HepG2 (cell line): Measurements from ENCODE around the gene HS2ST1. TPM values are rescaled to one million over a fixed set of nuclear protein-coding genes. Genes with fewer than 3 reads are reported as not detected.

ENCODE experiments used
- ATAC-seq: fragments of 200-7000 bp; cut with Tn5 transposase; 3 replicates; pipeline ENCODE4 v1.9.1; 2020; ENCODE audit warnings: mild to moderate bottlenecking, moderate library complexity
- BruUV-seq: library from RNA; stranded (reverse); fragments of 400-500 nt; replicated peaks from 2 replicates; lab custom pipeline; 2021; lab: Mats Ljungman, UMichigan
- CTCF ChIA-PET: fragments of 300-600 bp; formaldehyde crosslinking; extraction: SDS; loops from one replicate; lab custom pipeline; 2021; ENCODE audit warnings: low total read pairs, inconsistent platforms, low intra/inter-chr PET ratio; lab: Yijun Ruan, JAX
- POLR2A ChIA-PET: fragments of 350-600 bp; sonication (Branson Sonifier 250); formaldehyde crosslinking; loops from one replicate; lab custom pipeline; 2020; ENCODE audit warnings: antibody characterized with exemption, inconsistent platforms; lab: Yijun Ruan, JAX
- DNase-seq: peaks from one replicate; pipeline ENCODE4 v3.0.0-alpha.2; 2015; ENCODE audit warnings: low spot score
- FAIRE-seq: peaks from 3 replicates; lab custom pipeline; 2011; peaks lifted over from hg19 to GRCh38; lab: Jason Lieb, UNC
- H2AFZ ChIP-seq: one replicate; pipeline ENCODE4 v1.6.1; 2011; ENCODE audit warnings: low read length, inconsistent platforms
- H3K27ac ChIP-seq: fragments of 300-600 bp; 3 replicates; pipeline ENCODE4 v1.8.0; 2011; ENCODE audit warnings: mixed run types, mild to moderate bottlenecking, mixed read lengths, low read length, inconsistent platforms; ENCODE audit not compliant: insufficient read depth; ENCODE audit errors: extremely low read length
- H3K27me3 ChIP-seq, 2 experiments: fragments of 200-600 bp in 1 of 2; 2 replicates in 1 of 2; 3 replicates in 1 of 2; pipeline versions ENCODE4 v1.6.0 to v1.8.0; 2011; ENCODE audit warnings: low read length in 2 of 2, mild to moderate bottlenecking in 2 of 2, moderate library complexity in 2 of 2, inconsistent platforms in 1 of 2; ENCODE audit not compliant: insufficient read depth in 2 of 2, control insufficient read depth in 1 of 2
- H3K36me3 ChIP-seq, 2 experiments: fragments of 200-600 bp in 1 of 2; replicated peaks in 1 of 2; 2 replicates in 1 of 2; 3 replicates in 1 of 2; pipeline versions ENCODE4 v1.5.1 to v1.8.0; 2011; ENCODE audit warnings: low read length in 2 of 2, inconsistent platforms in 1 of 2; ENCODE audit not compliant: insufficient read depth in 2 of 2, control insufficient read depth in 1 of 2
- H3K4me1 ChIP-seq: 2 replicates; pipeline ENCODE4 v1.5.1; 2012; ENCODE audit warnings: low read length, inconsistent platforms; ENCODE audit not compliant: insufficient read depth
- H3K4me2 ChIP-seq: 2 replicates; pipeline ENCODE4 v1.6.0; 2011; ENCODE audit warnings: low read depth, low read length, inconsistent platforms
- H3K4me3 ChIP-seq, 3 experiments: fragments of 200-600 bp in 1 of 3; sonication (generic), shearing (Covaris generic) in 1 of 3; replicated peaks in 1 of 3; 2 replicates each; pipeline ENCODE4 v1.5.1; 2011 to 2016; ENCODE audit warnings: low read length in 3 of 3, inconsistent platforms in 2 of 3, low read depth in 2 of 3, mild to moderate bottlenecking in 2 of 3, control low read depth in 1 of 3, mixed read lengths in 1 of 3; ENCODE audit not compliant: insufficient read depth in 1 of 3
- H3K79me2 ChIP-seq: one replicate; pipeline ENCODE4 v1.6.1; 2011; ENCODE audit warnings: low read length, inconsistent platforms; ENCODE audit not compliant: insufficient read depth
- H3K9ac ChIP-seq: 2 replicates; pipeline ENCODE4 v1.6.0; 2011; ENCODE audit warnings: mild to moderate bottlenecking, low read depth, low read length, inconsistent platforms; ENCODE audit not compliant: insufficient read depth
- H3K9me3 ChIP-seq: 2 replicates; pipeline ENCODE4 v1.5.1; 2012; ENCODE audit warnings: mild to moderate bottlenecking, low read length
- H4K20me1 ChIP-seq: 2 replicates; pipeline ENCODE4 v1.6.0; 2011; ENCODE audit warnings: inconsistent platforms, mild to moderate bottlenecking, low read length, moderate library complexity; ENCODE audit not compliant: insufficient read depth
- EEA1 ChIP-seq: sonication (generic); formaldehyde crosslinking; IDR thresholded peaks from 2 replicates; pipeline ENCODE4 v1.5.1; 2020; ENCODE audit warnings: mild to moderate bottlenecking, missing genetic modification reagents, borderline replicate concordance
- EP300 ChIP-seq, 3 experiments: sonication (generic) in 1 of 3; formaldehyde crosslinking in 1 of 3; IDR thresholded peaks; 2 replicates each; pipeline versions ENCODE4 v1.5.1 to v1.6.1; 2011 to 2020; ENCODE audit warnings: low read depth in 2 of 3, low read length in 2 of 3, borderline replicate concordance in 1 of 3, improper control_type of control experiment in 1 of 3, mild to moderate bottlenecking in 1 of 3, missing genetic modification reagents in 1 of 3, moderate library complexity in 1 of 3
- FOSL1 ChIP-seq: sonication (generic); formaldehyde crosslinking; IDR thresholded peaks from 2 replicates; pipeline ENCODE4 v1.9.0; 2021; ENCODE audit warnings: missing genetic modification reagents, borderline replicate concordance
- FOSL2 ChIP-seq: sonication (generic); formaldehyde crosslinking; IDR thresholded peaks from 2 replicates; pipeline ENCODE4 v1.4.0; 2020; ENCODE audit warnings: missing genetic modification reagents
- FOXP1 ChIP-seq, 2 experiments: fragments of 450-650 bp in 1 of 2; IDR thresholded peaks; 2 replicates each; pipeline ENCODE4 v1.6.1; 2017 to 2018; ENCODE audit warnings: antibody characterized with exemption in 1 of 2
- JUNB ChIP-seq: sonication (generic); formaldehyde crosslinking; IDR thresholded peaks from 2 replicates; pipeline ENCODE4 v1.8.0; 2022; ENCODE audit warnings: missing genetic modification reagents, mild to moderate bottlenecking, borderline replicate concordance
- KDM5B ChIP-seq: sonication (generic); formaldehyde crosslinking; IDR thresholded peaks from 2 replicates; pipeline ENCODE4 v1.4.0; 2020; ENCODE audit warnings: missing genetic modification reagents, mild to moderate bottlenecking, borderline replicate concordance
- MAFK ChIP-seq, 2 experiments: IDR thresholded peaks in 1 of 2; conservative IDR thresholded peaks in 1 of 2; 2 replicates each; pipeline ENCODE4 v1.6.1; 2011; ENCODE audit warnings: improper control_type of control experiment in 2 of 2, low read length in 2 of 2
- NCOA2 ChIP-seq: sonication (generic); formaldehyde crosslinking; IDR thresholded peaks from 2 replicates; pipeline ENCODE4 v1.8.0; 2022; ENCODE audit warnings: inconsistent platforms
- NFE2 ChIP-seq: sonication (generic); formaldehyde crosslinking; IDR thresholded peaks from 2 replicates; pipeline ENCODE4 v1.4.0; 2020; ENCODE audit warnings: missing genetic modification reagents
- SP2 ChIP-seq: sonication (generic); formaldehyde crosslinking; IDR thresholded peaks from 2 replicates; pipeline ENCODE4 v1.5.1; 2020; ENCODE audit warnings: mild to moderate bottlenecking, missing genetic modification reagents
- SP5 ChIP-seq: IDR thresholded peaks from 2 replicates; pipeline ENCODE4 v1.6.1; 2016; ENCODE audit warnings: low read depth, borderline replicate concordance
- ZC3H13 ChIP-seq: sonication (generic); formaldehyde crosslinking; IDR thresholded peaks from 2 replicates; pipeline ENCODE4 v1.8.1; 2023; ENCODE audit warnings: mild to moderate bottlenecking, missing genetic modification reagents, moderate library complexity
- WGBS: methylation state at CpG from one replicate; pipeline ENCODE4 v1.1.6; 2017; ENCODE audit warnings: low lambda C conversion rate; 5-methylcytosine and 5-hydroxymethylcytosine counted together
- in situ Hi-C: cut with HindIII; loops from 2 replicates; pipeline ENCODE4 v1.10.0; 2017; ENCODE audit warnings: low pct_unique_long_range_greater_than_20kb; ENCODE audit not compliant: extremely low pct_ligation_motif_present
- intact Hi-C: fragments of 100-400 bp; cut with micrococcal nuclease; formaldehyde crosslinking; loops from one replicate; pipeline ENCODE4 v1.10.0; 2022; ENCODE audit not compliant: unreplicated experiment
- polyA plus RNA-seq, 8 experiments: library from polyadenylated mRNA; depleted of rRNA in 3 of 8; stranded (reverse) in 7 of 8; unstranded in 1 of 8; fragments of >200 nt; fragmentation: Illumina TruSeq in 4 of 8; extraction: Trizol in 4 of 8; gene quantifications; 2 replicates each; pipeline versions ENCODE4 v1.2.1 to v1.2.3, GENCODE V29; 2011 to 2016; ENCODE audit warnings: low read depth in 4 of 8, missing spikeins in 1 of 8, mixed read lengths in 1 of 8; ENCODE audit not compliant: insufficient read depth in 1 of 8
- total RNA-seq, 5 experiments: library from RNA; depleted of rRNA; stranded (reverse); fragments of >200 nt; fragmentation: Illumina TruSeq; extraction: Trizol; gene quantifications; 2 replicates each; pipeline ENCODE4 v1.2.3, GENCODE V29; 2016; ENCODE audit warnings: low read depth in 1 of 5
- TF ChIP-seq, protein P1 (sequence below): sonication (generic); formaldehyde crosslinking; IDR thresholded peaks from 2 replicates; pipeline ENCODE4 v1.5.1; 2020; ENCODE audit warnings: missing genetic modification reagents, mild to moderate bottlenecking, borderline replicate concordance
- TF ChIP-seq, protein P2 (sequence below): sonication (generic); formaldehyde crosslinking; IDR thresholded peaks from 2 replicates; pipeline ENCODE4 v1.4.0; 2020; ENCODE audit warnings: missing genetic modification reagents
- TF ChIP-seq, protein P3 (sequence below): sonication (generic); formaldehyde crosslinking; IDR thresholded peaks from 2 replicates; pipeline ENCODE4 v1.4.0; 2020; ENCODE audit warnings: missing genetic modification reagents

HS2ST1 gene
- total and polyA plus RNA-seq, 2 of the 13 experiments (the other 11 are each of a cell fraction or from before 2014, with no cell fraction given), result 22.1 to 58.7 TPM

DNA sequence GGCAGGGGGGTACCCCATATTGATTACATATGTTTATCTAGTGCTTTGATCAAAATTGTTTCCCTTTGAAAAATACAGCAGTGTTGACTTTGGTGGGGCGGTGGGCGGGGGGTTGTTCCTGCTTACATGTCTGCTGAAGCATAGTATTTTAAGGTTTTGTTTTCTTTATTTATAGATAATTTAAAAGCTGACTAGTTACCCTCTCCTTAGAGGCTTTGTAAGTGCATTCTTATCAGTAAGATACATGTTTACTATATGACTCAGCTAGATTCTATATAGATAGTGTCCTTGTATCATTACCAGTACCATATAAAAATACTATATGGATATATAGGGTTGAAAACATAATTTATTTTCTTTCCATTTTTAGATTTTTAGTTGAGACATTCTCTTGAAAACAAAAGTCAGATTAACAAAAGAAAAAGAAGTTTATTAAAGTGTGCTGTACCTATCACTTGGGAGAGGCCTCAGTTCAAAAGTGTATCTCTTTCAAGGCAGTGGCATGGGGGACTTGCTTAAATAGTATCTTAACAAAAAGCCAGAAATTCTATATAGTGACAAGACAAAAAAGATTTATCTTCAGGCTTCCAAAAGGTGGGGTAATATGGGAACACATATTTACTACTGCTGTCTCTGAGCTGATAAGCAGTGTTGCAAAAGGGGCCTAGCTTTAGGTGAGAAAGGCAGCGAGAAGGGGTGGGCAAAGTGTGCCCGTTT, 79.0 kb downstream of the HS2ST1 start:
- in situ Hi-C loops (no loop called here), intact Hi-C loops (loop anchor here (5.0 kb wide), 1 partner anchor 34 kb away; no protein-coding TSS in a partner anchor)
- DNase-seq (peak; percentile 31), FAIRE-seq (no peak), ATAC-seq (peak; percentile 48; the same call in 2 of the 3 replicates)
- Histone ChIP-seq H3K9ac (no peak overlapping the region; the same call in 1 of the 2 replicates), H4K20me1 (no peaks in the 10 kb centered on the region), H3K27ac (peak overlapping the region; percentile 19), H3K4me2 (peak overlapping the region; percentile 16; the same call in 1 of the 2 replicates), H3K36me3 (no peaks in the 10 kb centered on the region; a peak in 1 of 5 replicates), H3K4me1 (peaks cover 65% of the 10 kb centered on the region), H3K79me2 (peaks cover 25% of the 10 kb centered on the region), H3K4me3 (no peak overlapping the region), H3K27me3 (no peaks in the 10 kb centered on the region), H2AFZ (no peak overlapping the region), H3K9me3 (no peaks in the 10 kb centered on the region)
- 36% methylated on average over 4 of the region's 4 CpGs for WGBS
- no TSS peak for BruUV-seq
- ChIA-PET POLR2A (interaction anchor here (1.6 kb wide), 1 partner anchor 289 kb away, joined by 3 read pairs; the partner anchor contains the start of gene SH3GLB1), CTCF (no interaction called here)
- no peak for TF ChIP-seq FOXP1 (IDR thresholded peaks at IDR 0.05)
- TF ChIP-seq FOXP1 (CRISPR knock-in tag; IDR thresholded peaks at IDR 0.05), result peak; percentile 46; the same call in 1 of the 2 replicates
- TF ChIP-seq, protein P1, sequence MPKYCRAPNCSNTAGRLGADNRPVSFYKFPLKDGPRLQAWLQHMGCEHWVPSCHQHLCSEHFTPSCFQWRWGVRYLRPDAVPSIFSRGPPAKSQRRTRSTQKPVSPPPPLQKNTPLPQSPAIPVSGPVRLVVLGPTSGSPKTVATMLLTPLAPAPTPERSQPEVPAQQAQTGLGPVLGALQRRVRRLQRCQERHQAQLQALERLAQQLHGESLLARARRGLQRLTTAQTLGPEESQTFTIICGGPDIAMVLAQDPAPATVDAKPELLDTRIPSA (CRISPR knock-in tag), result no peak
- TF ChIP-seq NFE2 (CRISPR knock-in tag), result no peak
- no peak for TF ChIP-seq KDM5B (CRISPR knock-in tag)
- TF ChIP-seq EP300 (IDR thresholded peaks at IDR 0.05; ENCODE audit: low read depth in 2 of 2, low read length in 2 of 2), result peak in 1 of 2 experiments; percentile 70; a peak in 2 of 4 replicates
- no peak for TF ChIP-seq EP300 (CRISPR knock-in tag; IDR thresholded peaks at IDR 0.05; ENCODE audit: borderline replicate concordance)
- peak; percentile 59; the same call in 1 of the 2 replicates for TF ChIP-seq FOSL1 (CRISPR knock-in tag)
- TF ChIP-seq EEA1 (CRISPR knock-in tag), result no peak
- peak; percentile 82 for TF ChIP-seq SP5
- no peak for TF ChIP-seq SP2 (CRISPR knock-in tag)
- TF ChIP-seq, protein P2, sequence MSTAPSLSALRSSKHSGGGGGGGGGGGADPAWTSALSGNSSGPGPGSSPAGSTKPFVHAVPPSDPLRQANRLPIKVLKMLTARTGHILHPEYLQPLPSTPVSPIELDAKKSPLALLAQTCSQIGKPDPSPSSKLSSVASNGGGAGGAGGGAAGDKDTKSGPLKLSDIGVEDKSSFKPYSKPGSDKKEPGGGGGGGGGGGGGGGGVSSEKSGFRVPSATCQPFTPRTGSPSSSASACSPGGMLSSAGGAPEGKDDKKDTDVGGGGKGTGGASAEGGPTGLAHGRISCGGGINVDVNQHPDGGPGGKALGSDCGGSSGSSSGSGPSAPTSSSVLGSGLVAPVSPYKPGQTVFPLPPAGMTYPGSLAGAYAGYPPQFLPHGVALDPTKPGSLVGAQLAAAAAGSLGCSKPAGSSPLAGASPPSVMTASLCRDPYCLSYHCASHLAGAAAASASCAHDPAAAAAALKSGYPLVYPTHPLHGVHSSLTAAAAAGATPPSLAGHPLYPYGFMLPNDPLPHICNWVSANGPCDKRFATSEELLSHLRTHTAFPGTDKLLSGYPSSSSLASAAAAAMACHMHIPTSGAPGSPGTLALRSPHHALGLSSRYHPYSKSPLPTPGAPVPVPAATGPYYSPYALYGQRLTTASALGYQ (CRISPR knock-in tag), result peak; percentile 44; the same call in 1 of the 2 replicates
- 0 out of 2 replicates have a peak, but pooled peaks have one; percentile 21 for TF ChIP-seq JUNB (CRISPR knock-in tag)
- TF ChIP-seq, protein P3, sequence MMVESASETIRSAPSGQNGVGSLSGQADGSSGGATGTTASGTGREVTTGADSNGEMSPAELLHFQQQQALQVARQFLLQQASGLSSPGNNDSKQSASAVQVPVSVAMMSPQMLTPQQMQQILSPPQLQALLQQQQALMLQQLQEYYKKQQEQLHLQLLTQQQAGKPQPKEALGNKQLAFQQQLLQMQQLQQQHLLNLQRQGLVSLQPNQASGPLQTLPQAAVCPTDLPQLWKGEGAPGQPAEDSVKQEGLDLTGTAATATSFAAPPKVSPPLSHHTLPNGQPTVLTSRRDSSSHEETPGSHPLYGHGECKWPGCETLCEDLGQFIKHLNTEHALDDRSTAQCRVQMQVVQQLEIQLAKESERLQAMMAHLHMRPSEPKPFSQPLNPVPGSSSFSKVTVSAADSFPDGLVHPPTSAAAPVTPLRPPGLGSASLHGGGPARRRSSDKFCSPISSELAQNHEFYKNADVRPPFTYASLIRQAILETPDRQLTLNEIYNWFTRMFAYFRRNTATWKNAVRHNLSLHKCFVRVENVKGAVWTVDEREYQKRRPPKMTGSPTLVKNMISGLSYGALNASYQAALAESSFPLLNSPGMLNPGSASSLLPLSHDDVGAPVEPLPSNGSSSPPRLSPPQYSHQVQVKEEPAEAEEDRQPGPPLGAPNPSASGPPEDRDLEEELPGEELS (CRISPR knock-in tag), result peak; percentile 68
- TF ChIP-seq MAFK (conservative IDR thresholded peaks at IDR 0.05 in 1 of 2, IDR thresholded peaks at IDR 0.05 in 1 of 2; ENCODE audit: low read length in 2 of 2), result peak; percentile 7 to 14; a peak in 1 of 4 replicates
- peak; percentile 28; the same call in 1 of the 2 replicates for TF ChIP-seq FOSL2 (CRISPR knock-in tag)
- no peak for TF ChIP-seq ZC3H13 (CRISPR knock-in tag)
- peak; percentile 53; the same call in 1 of the 2 replicates for TF ChIP-seq NCOA2 (CRISPR knock-in tag)
